Effector memory CD8-positive, alpha-beta T cell (primary cell): ENCODE results near the gene BCAP31.
A peak's percentile ranks its signal among the peaks of the same experiment; 100 is the strongest.
"Not testable (repeated sequence)": the region's sequence is repeated elsewhere in the genome, so short reads cannot be mapped to it uniquely, and the experiment has no call there.

Source experiments
- ATAC-seq: fragments of 150-1000 bp; cut with Tn5 transposase; replicated peaks from 2 replicates; pipeline ENCODE4 v1.10.0; 2021; ENCODE audit warnings: mild to moderate bottlenecking, moderate library complexity
- DNase-seq, 3 experiments: peaks; one replicate each; pipeline ENCODE4 v3.0.0; 2021
- H3K27ac Mint-ChIP-seq, 2 donors: one replicate each; pipeline ENCODE4 v1.8.0; 2022; ENCODE audit warnings: mild to moderate bottlenecking in 2 of 2, mixed read lengths in 2 of 2, moderate library complexity in 2 of 2
- H3K27me3 Mint-ChIP-seq, 2 donors: one replicate each; pipeline ENCODE4 v1.8.0; 2022; ENCODE audit warnings: mixed read lengths in 2 of 2
- H3K36me3 Mint-ChIP-seq: one replicate; pipeline ENCODE4 v1.8.0; 2022; ENCODE audit warnings: mild to moderate bottlenecking, moderate library complexity, mixed read lengths; ENCODE audit not compliant: insufficient read depth
- H3K4me1 Mint-ChIP-seq, 2 donors: one replicate each; pipeline ENCODE4 v1.8.0; 2022; ENCODE audit warnings: low read depth in 2 of 2, mixed read lengths in 2 of 2
- H3K4me3 Mint-ChIP-seq, 2 donors: one replicate each; pipeline ENCODE4 v1.8.0; 2022; ENCODE audit warnings: mild to moderate bottlenecking in 2 of 2, mixed read lengths in 2 of 2, moderate library complexity in 2 of 2
- H3K9me3 Mint-ChIP-seq, 2 donors: one replicate each; pipeline ENCODE4 v1.8.0; 2022; ENCODE audit warnings: mixed read lengths in 2 of 2

Gene BCAP31

DNA sequence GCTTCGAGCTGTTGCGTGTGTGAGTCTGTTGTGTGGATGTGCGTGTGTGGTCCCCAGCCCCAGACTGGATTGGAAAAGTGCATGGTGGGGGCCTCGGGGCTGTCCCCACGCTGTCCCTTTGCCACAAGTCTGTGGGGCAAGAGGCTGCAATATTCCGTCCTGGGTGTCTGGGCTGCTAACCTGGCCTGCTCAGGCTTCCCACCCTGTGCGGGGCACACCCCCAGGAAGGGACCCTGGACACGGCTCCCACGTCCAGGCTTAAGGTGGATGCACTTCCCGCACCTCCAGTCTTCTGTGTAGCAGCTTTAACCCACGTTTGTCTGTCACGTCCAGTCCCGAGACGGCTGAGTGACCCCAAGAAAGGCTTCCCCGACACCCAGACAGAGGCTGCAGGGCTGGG lies 28.1 kb downstream of the BCAP31 start:
- Mint-ChIP-seq H3K4me1 (peaks cover 0 to 3% of the 10 kb centered on the region in 2 donors), H3K27me3 (no peaks in the 10 kb centered on the region), H3K27ac (no peak overlapping the region), H3K9me3 (no peaks in the 10 kb centered on the region), H3K36me3 (peaks cover 14% of the 10 kb centered on the region), H3K4me3 (no peak overlapping the region)
- no peak for DNase-seq
- ATAC-seq: no peak

DNA sequence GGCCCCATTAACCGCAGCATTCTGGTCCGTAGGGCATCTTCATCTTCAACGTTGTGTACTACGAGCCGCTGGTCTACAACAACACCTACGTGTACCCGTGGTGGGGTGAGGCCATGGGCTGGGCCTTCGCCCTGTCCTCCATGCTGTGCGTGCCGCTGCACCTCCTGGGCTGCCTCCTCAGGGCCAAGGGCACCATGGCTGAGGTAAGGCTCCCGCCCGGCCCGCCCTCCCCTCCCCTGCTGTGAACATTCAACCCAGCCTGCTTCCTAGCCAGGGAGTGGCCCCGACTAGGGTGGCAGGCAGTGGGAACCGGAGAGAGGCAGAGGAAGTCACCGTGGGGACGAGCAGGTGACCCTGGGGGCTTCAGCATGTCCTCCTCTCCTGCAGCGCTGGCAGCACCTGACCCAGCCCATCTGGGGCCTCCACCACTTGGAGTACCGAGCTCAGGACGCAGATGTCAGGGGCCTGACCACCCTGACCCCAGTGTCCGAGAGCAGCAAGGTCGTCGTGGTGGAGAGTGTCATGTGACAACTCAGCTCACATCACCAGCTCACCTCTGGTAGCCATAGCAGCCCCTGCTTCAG lies 29.4 kb downstream of the BCAP31 start:
- DNase-seq (no peak), ATAC-seq (no peak)
- H3K9me3 Mint-ChIP-seq: no peaks in the 10 kb centered on the region
- H3K36me3 Mint-ChIP-seq: peaks cover 13% of the 10 kb centered on the region
- no peak overlapping the region for H3K27ac Mint-ChIP-seq
- H3K27me3 Mint-ChIP-seq: no peaks in the 10 kb centered on the region
- no peak overlapping the region for H3K4me3 Mint-ChIP-seq
- H3K4me1 Mint-ChIP-seq: peaks cover 0 to 3% of the 10 kb centered on the region in 2 donors

DNA sequence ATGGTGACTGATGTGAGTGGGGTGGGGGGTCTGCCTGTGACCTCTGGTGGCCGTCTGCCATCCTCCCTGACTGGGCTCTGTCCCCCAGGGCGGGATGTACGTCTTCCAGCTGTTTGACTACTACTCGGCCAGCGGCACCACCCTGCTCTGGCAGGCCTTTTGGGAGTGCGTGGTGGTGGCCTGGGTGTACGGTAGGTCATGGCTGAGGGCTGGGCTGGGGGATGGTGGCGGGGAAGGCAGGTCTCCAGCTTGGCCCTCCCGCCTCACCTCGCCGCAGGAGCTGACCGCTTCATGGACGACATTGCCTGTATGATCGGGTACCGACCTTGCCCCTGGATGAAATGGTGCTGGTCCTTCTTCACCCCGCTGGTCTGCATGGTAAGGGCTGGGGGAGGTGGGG lies 29.9 kb downstream of the BCAP31 start:
- not testable (repeated sequence) for ATAC-seq, H3K9me3 Mint-ChIP-seq, DNase-seq, H3K27me3 Mint-ChIP-seq, H3K27ac Mint-ChIP-seq, H3K4me1 Mint-ChIP-seq, H3K4me3 Mint-ChIP-seq
- H3K36me3 Mint-ChIP-seq: peaks cover 10% of the 10 kb centered on the region

DNA sequence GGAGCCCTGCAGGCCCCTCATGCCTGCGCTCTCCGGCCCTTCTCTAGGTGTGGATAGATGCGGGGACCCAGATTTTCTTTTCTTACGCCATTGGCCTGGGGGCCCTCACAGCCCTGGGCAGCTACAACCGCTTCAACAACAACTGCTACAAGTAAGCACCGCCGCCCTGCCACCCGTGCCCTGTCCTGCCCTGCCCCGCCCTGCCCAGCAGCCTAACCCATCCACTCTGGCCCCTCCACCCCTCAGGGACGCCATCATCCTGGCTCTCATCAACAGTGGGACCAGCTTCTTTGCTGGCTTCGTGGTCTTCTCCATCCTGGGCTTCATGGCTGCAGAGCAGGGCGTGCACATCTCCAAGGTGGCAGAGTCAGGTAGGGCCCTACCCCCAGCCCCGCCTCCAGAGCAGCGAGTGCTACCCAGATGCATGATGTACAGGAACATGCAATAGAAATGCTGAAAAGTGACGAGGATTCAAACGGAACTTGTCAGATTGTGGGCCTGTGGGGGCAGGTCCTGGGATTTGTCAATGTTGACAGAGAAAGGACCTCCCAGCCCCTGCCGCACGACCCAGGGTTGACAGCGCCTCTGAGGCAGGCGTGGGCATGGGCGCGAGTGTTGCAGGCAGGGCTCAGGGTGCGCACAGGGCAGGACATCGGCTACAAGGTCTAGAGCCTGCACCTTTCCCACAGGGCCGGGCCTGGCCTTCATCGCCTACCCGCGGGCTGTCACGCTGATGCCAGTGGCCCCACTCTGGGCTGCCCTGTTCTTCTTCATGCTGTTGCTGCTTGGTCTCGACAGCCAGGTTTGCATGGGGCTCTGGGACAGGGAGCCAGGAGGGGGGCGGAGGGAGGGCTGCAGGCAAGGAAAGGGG lies 30.7 kb downstream of the BCAP31 start:
- ATAC-seq: no peak
- Mint-ChIP-seq H3K27ac (peak overlapping the region in 1 of 2 donors; percentile 17), H3K9me3 (no peaks in the 10 kb centered on the region), H3K27me3 (no peaks in the 10 kb centered on the region), H3K4me1 (peaks cover 0 to 1% of the 10 kb centered on the region in 2 donors), H3K4me3 (no peak overlapping the region), H3K36me3 (peaks cover 10% of the 10 kb centered on the region)
- DNase-seq: no peak

DNA sequence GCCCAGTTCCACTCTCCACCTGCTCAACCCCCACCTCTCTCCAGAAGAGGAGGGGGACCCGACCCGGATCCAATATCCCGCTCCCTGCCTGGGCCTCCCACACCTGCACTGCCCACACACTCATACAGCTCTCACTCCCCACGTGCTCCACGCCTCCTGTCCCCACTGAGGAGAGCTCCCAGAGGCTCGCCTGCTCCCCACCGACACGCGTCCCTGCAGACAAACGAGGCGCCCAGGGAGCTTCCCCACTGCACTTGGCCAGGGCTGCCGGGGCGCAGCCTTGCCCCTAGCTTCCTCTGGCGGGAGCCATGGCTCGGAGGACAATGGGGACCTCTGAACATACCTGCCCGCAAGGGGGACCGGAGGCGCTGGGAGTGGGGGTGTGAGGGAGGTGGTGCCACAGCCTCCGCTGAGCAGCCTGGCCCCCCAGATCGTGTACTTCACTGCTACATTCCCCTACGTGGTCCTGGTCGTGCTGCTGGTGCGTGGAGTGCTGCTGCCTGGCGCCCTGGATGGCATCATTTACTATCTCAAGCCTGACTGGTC lies 31.5 kb downstream of the BCAP31 start:
- Mint-ChIP-seq H3K9me3 (no peaks in the 10 kb centered on the region), H3K4me3 (no peak overlapping the region), H3K36me3 (peaks cover 10% of the 10 kb centered on the region), H3K4me1 (peaks cover 0 to 1% of the 10 kb centered on the region in 2 donors), H3K27me3 (no peaks in the 10 kb centered on the region), H3K27ac (no peak overlapping the region)
- DNase-seq (no peak), ATAC-seq (no peak)

DNA sequence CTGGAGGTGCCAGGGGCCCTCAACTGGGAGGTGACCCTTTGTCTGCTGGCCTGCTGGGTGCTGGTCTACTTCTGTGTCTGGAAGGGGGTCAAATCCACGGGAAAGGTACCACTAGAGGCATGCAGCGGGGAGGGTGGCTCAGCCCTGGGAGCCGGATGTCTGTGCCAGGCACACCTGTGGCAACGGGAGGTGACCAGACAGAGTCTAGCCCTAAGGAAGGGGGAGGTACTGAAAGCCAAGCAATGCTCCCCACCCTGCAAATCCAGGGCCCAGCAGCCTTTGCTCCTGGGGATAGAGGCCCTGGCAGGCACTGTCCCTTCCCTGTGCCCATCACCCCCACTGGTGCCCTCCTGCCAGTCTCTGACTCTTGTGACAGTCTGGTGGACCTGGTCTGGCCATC lies 32.2 kb downstream of the BCAP31 start:
- H3K4me3 Mint-ChIP-seq: no peak overlapping the region
- no peak for DNase-seq
- H3K36me3 Mint-ChIP-seq: peaks cover 9% of the 10 kb centered on the region
- no peak overlapping the region for H3K27ac Mint-ChIP-seq
- H3K27me3 Mint-ChIP-seq: no peaks in the 10 kb centered on the region
- no peaks in the 10 kb centered on the region for H3K9me3 Mint-ChIP-seq
- no peak for ATAC-seq
- no peaks in the 10 kb centered on the region for H3K4me1 Mint-ChIP-seq

DNA sequence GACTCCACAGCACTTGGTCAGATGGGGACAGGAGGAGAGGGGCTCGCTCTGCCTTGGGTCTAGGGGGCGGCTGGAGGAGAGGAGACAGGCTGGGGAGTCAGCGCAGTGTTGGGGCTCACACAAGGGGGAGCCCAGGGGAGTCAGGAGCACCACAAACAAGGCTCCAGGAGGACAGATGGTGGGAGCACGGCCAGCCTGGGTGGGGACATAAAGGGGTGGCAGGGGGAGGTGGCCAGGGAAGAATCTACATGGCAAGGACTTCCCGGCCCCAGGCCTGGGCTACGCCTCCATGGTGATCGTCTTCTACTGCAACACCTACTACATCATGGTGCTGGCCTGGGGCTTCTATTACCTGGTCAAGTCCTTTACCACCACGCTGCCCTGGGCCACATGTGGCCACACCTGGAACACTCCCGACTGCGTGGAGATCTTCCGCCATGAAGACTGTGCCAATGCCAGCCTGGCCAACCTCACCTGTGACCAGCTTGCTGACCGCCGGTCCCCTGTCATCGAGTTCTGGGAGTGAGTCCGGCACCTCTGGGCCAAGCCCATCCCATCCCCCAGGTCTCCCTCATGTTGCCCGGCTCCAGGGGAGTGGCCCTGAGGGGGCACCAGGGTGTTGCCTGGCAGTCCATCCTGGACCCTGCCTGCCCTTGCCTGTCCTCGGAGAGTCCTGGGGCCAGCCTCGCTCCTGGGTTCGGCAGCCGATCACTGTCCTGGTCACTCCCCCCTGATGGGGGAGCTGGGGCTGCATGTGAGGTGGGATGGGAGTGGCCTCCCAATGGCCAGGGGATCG lies 33.0 kb downstream of the BCAP31 start:
- H3K9me3 Mint-ChIP-seq, H3K27ac Mint-ChIP-seq, H3K4me1 Mint-ChIP-seq, H3K27me3 Mint-ChIP-seq, H3K4me3 Mint-ChIP-seq, ATAC-seq, H3K36me3 Mint-ChIP-seq, DNase-seq: not testable (repeated sequence)

DNA sequence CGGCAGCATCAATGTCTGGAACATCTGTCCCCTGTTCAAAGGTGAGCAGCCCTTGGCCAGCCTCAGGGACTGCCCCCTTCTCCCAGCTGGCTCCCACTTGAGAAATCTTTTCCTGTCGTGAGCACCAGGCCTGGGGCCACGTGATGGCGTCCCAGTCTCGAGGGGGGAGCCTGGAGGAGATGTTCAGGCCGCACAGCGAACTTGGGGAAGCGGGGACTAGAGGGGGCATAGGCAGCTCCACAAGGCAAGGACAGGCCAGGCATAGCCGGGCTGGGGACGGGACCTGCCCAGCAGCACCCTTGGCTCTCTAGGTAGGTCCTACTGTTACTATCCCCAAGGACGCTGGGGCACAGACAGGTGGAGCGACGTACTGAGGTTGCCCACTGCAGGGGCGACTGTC lies 33.7 kb downstream of the BCAP31 start:
- H3K27ac Mint-ChIP-seq: no peak overlapping the region
- no peaks in the 10 kb centered on the region for H3K4me1 Mint-ChIP-seq
- no peak overlapping the region for H3K4me3 Mint-ChIP-seq
- no peaks in the 10 kb centered on the region for H3K9me3 Mint-ChIP-seq
- peaks cover 0 to 8% of the 10 kb centered on the region in 2 donors for H3K27me3 Mint-ChIP-seq
- H3K36me3 Mint-ChIP-seq: peaks cover 6% of the 10 kb centered on the region
- ATAC-seq (no peak), DNase-seq (no peak)

DNA sequence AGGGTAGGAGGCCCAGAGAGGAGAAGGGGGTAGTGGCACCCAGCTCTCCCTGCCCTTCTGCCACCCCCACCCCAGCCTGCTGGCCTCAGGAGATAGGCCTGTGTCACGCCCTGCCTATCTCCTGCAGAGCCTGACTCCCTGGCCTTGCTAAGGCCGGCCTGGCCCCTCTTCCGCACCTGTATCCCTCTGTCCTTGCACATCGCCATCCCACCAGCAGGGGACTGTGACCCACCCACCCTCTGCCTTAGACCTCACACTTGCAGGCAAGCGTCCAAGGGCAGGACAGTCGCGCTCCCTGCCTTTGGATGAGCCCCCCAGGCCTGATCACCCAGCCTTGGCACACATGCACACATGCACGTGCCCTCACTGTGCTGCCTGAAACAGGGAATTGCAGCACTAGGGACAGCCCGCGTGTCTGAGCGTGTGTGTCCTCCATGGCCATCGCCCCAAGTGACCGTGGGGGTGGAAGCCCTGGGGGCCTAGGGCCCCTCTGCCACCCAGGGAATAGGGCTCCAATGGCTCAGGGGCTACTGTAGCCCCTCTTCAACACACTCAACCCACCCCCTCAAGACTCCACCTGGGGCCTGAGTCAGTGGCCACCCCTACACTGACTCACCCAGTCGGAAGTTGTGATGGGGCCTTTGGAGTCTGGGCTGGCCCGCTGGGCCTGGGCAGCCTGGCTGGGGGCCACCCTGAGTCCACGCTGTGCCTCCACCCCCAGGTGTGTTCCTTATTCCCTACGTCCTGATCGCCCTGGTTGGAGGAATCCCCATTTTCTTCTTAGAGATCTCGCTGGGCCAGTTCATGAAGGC lies 34.3 kb downstream of the BCAP31 start:
- no peak for ATAC-seq

DNA sequence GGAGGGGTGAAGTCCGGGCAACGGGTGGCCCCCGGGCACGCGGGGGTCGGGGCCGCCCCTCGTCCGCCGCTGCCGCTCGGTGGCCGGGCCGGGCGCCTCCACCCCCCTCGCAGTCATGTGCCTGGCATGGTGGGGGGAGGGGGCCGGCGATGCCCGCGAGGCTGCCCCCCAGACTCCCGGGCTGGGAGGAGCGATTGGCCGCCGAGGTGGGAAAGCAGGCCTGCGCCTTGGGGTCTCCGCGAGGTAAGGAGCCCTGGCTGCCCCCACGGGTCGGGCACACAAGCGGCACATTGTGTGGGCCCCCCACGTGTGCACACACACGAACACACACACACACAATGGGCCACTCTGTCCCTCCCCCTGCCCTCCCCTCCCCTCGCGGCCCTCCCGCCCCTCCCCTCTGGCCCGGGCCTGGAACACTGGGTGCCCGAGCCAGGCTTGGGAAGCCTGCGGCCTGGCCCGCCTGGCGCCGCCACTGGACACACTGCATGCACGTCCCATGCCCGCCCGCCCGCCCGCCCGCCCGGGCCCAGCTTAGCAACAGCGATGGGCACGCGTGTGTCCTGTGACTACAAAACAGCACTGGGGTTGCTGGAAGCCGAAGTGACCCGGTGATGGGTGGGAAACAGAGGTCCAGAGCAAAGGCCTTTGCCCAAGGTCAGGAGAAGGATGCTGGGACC lies 35.1 kb downstream of the BCAP31 start:
- peak overlapping the region in 1 of 2 donors; percentile 14 for H3K4me3 Mint-ChIP-seq
- DNase-seq: no peak
- H3K27me3 Mint-ChIP-seq: peaks cover 0 to 8% of the 10 kb centered on the region in 2 donors
- H3K27ac Mint-ChIP-seq: no peak overlapping the region
- H3K4me1 Mint-ChIP-seq: no peaks in the 10 kb centered on the region
- peaks cover under 1% of the 10 kb centered on the region for H3K36me3 Mint-ChIP-seq
- H3K9me3 Mint-ChIP-seq: no peaks in the 10 kb centered on the region
- no peak for ATAC-seq

More for the DNA sequence above, 34.3 kb downstream of the BCAP31 start:
- peak overlapping the region in 1 of 2 donors; percentile 14 for H3K4me3 Mint-ChIP-seq
- DNase-seq: no peak
- H3K9me3 Mint-ChIP-seq: no peaks in the 10 kb centered on the region
- no peak overlapping the region for H3K27ac Mint-ChIP-seq
- peaks cover 0 to 8% of the 10 kb centered on the region in 2 donors for H3K27me3 Mint-ChIP-seq
- peaks cover 3% of the 10 kb centered on the region for H3K36me3 Mint-ChIP-seq
- H3K4me1 Mint-ChIP-seq: no peaks in the 10 kb centered on the region

DNA sequence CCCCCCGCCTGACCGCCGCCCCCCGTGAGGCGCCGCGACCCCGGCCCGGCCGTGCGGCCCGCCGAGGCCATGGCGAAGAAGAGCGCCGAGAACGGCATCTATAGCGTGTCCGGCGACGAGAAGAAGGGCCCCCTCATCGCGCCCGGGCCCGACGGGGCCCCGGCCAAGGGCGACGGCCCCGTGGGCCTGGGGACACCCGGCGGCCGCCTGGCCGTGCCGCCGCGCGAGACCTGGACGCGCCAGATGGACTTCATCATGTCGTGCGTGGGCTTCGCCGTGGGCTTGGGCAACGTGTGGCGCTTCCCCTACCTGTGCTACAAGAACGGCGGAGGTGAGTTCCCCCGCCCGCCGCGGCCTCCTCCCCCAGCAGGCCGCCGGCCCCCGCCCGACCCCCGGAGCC lies 35.7 kb downstream of the BCAP31 start:
- no peaks in the 10 kb centered on the region for H3K9me3 Mint-ChIP-seq
- no peaks in the 10 kb centered on the region for H3K4me1 Mint-ChIP-seq
- no peak overlapping the region for H3K27ac Mint-ChIP-seq
- DNase-seq: no peak
- ATAC-seq: no peak
- H3K27me3 Mint-ChIP-seq: peaks cover 0 to 8% of the 10 kb centered on the region in 2 donors
- no peak overlapping the region for H3K4me3 Mint-ChIP-seq
- no peaks in the 10 kb centered on the region for H3K36me3 Mint-ChIP-seq

DNA sequence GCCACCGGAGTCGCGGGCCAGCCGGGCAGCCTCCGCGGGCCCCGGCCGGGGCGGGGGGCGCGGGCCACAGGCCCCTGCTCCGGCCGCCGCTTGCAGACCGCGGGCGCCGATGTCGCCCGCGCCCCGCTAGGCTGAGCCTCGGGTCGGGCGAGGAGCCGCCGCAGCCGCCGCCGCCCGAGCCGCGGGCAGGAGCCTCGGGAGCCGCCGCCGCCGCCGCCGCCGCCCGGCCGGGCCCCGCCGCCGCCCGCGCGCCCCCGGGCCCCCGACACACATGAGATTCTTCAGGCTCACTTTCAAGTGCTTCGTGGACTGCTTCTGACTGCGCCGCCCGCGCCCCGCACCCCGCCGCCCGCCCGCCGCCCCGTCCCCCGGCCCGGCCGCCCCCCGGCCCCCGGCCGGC lies 36.1 kb downstream of the BCAP31 start:
- DNase-seq (no peak), ATAC-seq (peak; percentile 47)
- H3K4me1 Mint-ChIP-seq: no peaks in the 10 kb centered on the region
- H3K27me3 Mint-ChIP-seq: peaks cover 0 to 8% of the 10 kb centered on the region in 2 donors
- H3K36me3 Mint-ChIP-seq: no peaks in the 10 kb centered on the region
- no peaks in the 10 kb centered on the region for H3K9me3 Mint-ChIP-seq
- H3K4me3 Mint-ChIP-seq: peak overlapping the region; percentile 83 to 86
- H3K27ac Mint-ChIP-seq: no peak overlapping the region
